ENCODE results near the gene ARFGAP2. TPM values are rescaled to one million over a fixed set of nuclear protein-coding genes. Genes with fewer than 3 reads are reported as not detected.

The ARFGAP2 gene
- total RNA-seq, 1 experiment from 2014 or later, result 97.5 TPM

GRCh38 chr11:47127213-47127612 is 49.5 kb downstream of the ARFGAP2 start:
- no TSS peak for BruUV-seq (replicated peaks)
- no peak overlapping the region for H3K4me2 ChIP-seq (ENCODE audit: low read length)
- DNase-seq, result no peak

GRCh38 chr11:47125083-47125482 is 51.6 kb downstream of the ARFGAP2 start:
- intact Hi-C loops (cut with micrococcal nuclease), result no loop called here
- CTCF ChIA-PET, result no interaction called here
- POLR2A ChIA-PET (ENCODE audit: unreplicated experiment), result no interaction called here
- no peak for ATAC-seq
- no peaks in the 10 kb centered on the region for H3K4me1 ChIP-seq (ENCODE audit: insufficient read depth, low read length)
- H3K27me3 ChIP-seq (ENCODE audit: low read length), result no peaks in the 10 kb centered on the region
- no peaks in the 10 kb centered on the region for H3F3A ChIP-seq (ENCODE audit: low read length, unreplicated experiment)
- H3K36me3 ChIP-seq (ENCODE audit: low read depth, low read length), result no peaks in the 10 kb centered on the region
- H3K4me2 ChIP-seq (ENCODE audit: low read length), result no peak overlapping the region
- no TSS peak for BruUV-seq (replicated peaks)
- no peaks in the 10 kb centered on the region for H3K9me2 ChIP-seq (replicated peaks; ENCODE audit: low read length)
- no peak overlapping the region for H3K27ac ChIP-seq (ENCODE audit: low read length)
- no peak overlapping the region for H2AFZ ChIP-seq (ENCODE audit: low read length)
- no peak overlapping the region for H3K9ac ChIP-seq (ENCODE audit: low read length)
- no peak for DNase-seq
- no peaks in the 10 kb centered on the region for H3K9me3 ChIP-seq (ENCODE audit: low read length)
- TF ChIP-seq EZH2 (IDR thresholded peaks at IDR 0.05; ENCODE audit: low read length, unreplicated experiment) (no peak), EZH2phosphoT487 (IDR thresholded peaks at IDR 0.05; ENCODE audit: borderline replicate concordance, low read length) (no peak), CTCF (conservative IDR thresholded peaks at IDR 0.05; ENCODE audit: low read depth, low read length) (no peak)
- no peaks in the 10 kb centered on the region for H3K79me2 ChIP-seq (ENCODE audit: low read length)
- no peak overlapping the region for H3K4me3 ChIP-seq (ENCODE audit: low read length)
- H4K20me1 ChIP-seq (ENCODE audit: low read length), result no peaks in the 10 kb centered on the region

More at GRCh38 chr11:47127213-47127612, 49.5 kb downstream of the ARFGAP2 start:
- no peak for ATAC-seq
- intact Hi-C loops (cut with micrococcal nuclease), result no loop called here
- H4K20me1 ChIP-seq (ENCODE audit: low read length), result no peaks in the 10 kb centered on the region
- H3K79me2 ChIP-seq (ENCODE audit: low read length), result no peaks in the 10 kb centered on the region
- CTCF ChIA-PET, result no interaction called here
- H3K9me2 ChIP-seq (replicated peaks; ENCODE audit: low read length), result no peaks in the 10 kb centered on the region
- no peak overlapping the region for H3K9ac ChIP-seq (ENCODE audit: low read length)
- no peaks in the 10 kb centered on the region for H3K36me3 ChIP-seq (ENCODE audit: low read depth, low read length)
- H2AFZ ChIP-seq (ENCODE audit: low read length), result no peak overlapping the region
- no peaks in the 10 kb centered on the region for H3K27me3 ChIP-seq (ENCODE audit: low read length)
- H3K4me3 ChIP-seq (ENCODE audit: low read length), result no peak overlapping the region
- H3K4me1 ChIP-seq (ENCODE audit: insufficient read depth, low read length), result no peaks in the 10 kb centered on the region
- TF ChIP-seq CTCF (conservative IDR thresholded peaks at IDR 0.05; ENCODE audit: low read depth, low read length) (no peak), EZH2 (IDR thresholded peaks at IDR 0.05; ENCODE audit: low read length, unreplicated experiment) (no peak), EZH2phosphoT487 (IDR thresholded peaks at IDR 0.05; ENCODE audit: borderline replicate concordance, low read length) (no peak)
- POLR2A ChIA-PET (ENCODE audit: unreplicated experiment), result no interaction called here
- no peaks in the 10 kb centered on the region for H3F3A ChIP-seq (ENCODE audit: low read length, unreplicated experiment)
- H3K9me3 ChIP-seq (ENCODE audit: low read length), result no peaks in the 10 kb centered on the region
- H3K27ac ChIP-seq (ENCODE audit: low read length), result no peak overlapping the region

- intact Hi-C loops (cut with micrococcal nuclease), result no loop called here
- Histone ChIP-seq H3K27ac (ENCODE audit: low read length) (no peak overlapping the region), H3K79me2 (ENCODE audit: low read length) (no peaks in the 10 kb centered on the region), H3K9me3 (ENCODE audit: low read length) (no peaks in the 10 kb centered on the region), H3K36me3 (ENCODE audit: low read depth, low read length) (no peaks in the 10 kb centered on the region), H3K27me3 (ENCODE audit: low read length) (no peaks in the 10 kb centered on the region), H3K4me2 (ENCODE audit: low read length) (no peak overlapping the region), H2AFZ (ENCODE audit: low read length) (no peak overlapping the region), H3F3A (ENCODE audit: low read length, unreplicated experiment) (no peaks in the 10 kb centered on the region), H3K9me2 (replicated peaks; ENCODE audit: low read length) (no peaks in the 10 kb centered on the region), H3K9ac (ENCODE audit: low read length) (no peak overlapping the region), H3K4me3 (ENCODE audit: low read length) (no peak overlapping the region), H3K4me1 (ENCODE audit: insufficient read depth, low read length) (no peaks in the 10 kb centered on the region), H4K20me1 (ENCODE audit: low read length) (no peaks in the 10 kb centered on the region)
- no peak for DNase-seq
- CTCF ChIA-PET, result no interaction called here
- TF ChIP-seq EZH2 (IDR thresholded peaks at IDR 0.05; ENCODE audit: low read length, unreplicated experiment) (no peak), EZH2phosphoT487 (IDR thresholded peaks at IDR 0.05; ENCODE audit: borderline replicate concordance, low read length) (no peak), CTCF (conservative IDR thresholded peaks at IDR 0.05; ENCODE audit: low read depth, low read length) (no peak)
- POLR2A ChIA-PET (ENCODE audit: unreplicated experiment), result no interaction called here
- no peak for ATAC-seq
- BruUV-seq (replicated peaks), result no TSS peak
Measured at GRCh38 chr11:47124675-47125074, 52.0 kb downstream of the ARFGAP2 start.
